SU-DHL-6 (cell line): ENCODE data around the gene HS6ST3.

Source experiments
- CTCF ChIP-seq: fragments of 200-600 bp; sonication (generic); IDR thresholded peaks from one replicate; pipeline ENCODE4 v1.5.1; 2017; ENCODE audit warnings: antibody characterized with exemption, mild to moderate bottlenecking, low read length, moderate library complexity; ENCODE audit not compliant: insufficient read depth, poor library complexity, severe bottlenecking
- EZH2phosphoT487 ChIP-seq: fragments of 200-600 bp; sonication (generic), shearing (Covaris generic); conservative IDR thresholded peaks from 2 replicates; pipeline ENCODE4 v1.6.1; 2018; ENCODE audit warnings: mild to moderate bottlenecking, antibody characterized with exemption, low read length, moderate library complexity, mixed read lengths

- no peak for TF ChIP-seq CTCF
- TF ChIP-seq EZH2phosphoT487: no peak
Measured at GRCh38 chr13:96552559-96552958, 462.7 kb downstream of the HS6ST3 start.
